22Rv1 (cell line): ENCODE measurements around the gene ELOVL7.

Experiments
- H3K27ac ChIP-seq: fragments of 450-650 bp; 2 replicates; pipeline ENCODE4 v1.5.1; 2017
- CTCF ChIP-seq: fragments of 450-650 bp; IDR thresholded peaks from 2 replicates; pipeline ENCODE4 v1.5.1; 2017; ENCODE audit warnings: mild to moderate bottlenecking
- ZFX ChIP-seq: fragments of 450-650 bp; IDR thresholded peaks from 2 replicates; pipeline ENCODE4 v1.6.1; 2017; ENCODE audit warnings: antibody characterized with exemption, borderline replicate concordance

The ELOVL7 gene

GRCh38 chr5:60846298-60846697, 2.2 kb upstream of the ELOVL7 start:
- TF ChIP-seq ZFX (no peak), CTCF (no peak)

GRCh38 chr5:60843386-60843935, 608 bp downstream of the ELOVL7 start:
- no peak for TF ChIP-seq ZFX
- TF ChIP-seq CTCF = no peak
- no peak overlapping the region for H3K27ac ChIP-seq

More at GRCh38 chr5:60846298-60846697, 2.2 kb upstream of the ELOVL7 start:
- no peak overlapping the region for H3K27ac ChIP-seq

- H3K27ac ChIP-seq = no peak overlapping the region
- no peak for TF ChIP-seq ZFX
- TF ChIP-seq CTCF = no peak
Observed at GRCh38 chr5:60842871-60843385, 1.1 kb downstream of the ELOVL7 start.

- H3K27ac ChIP-seq = no peak overlapping the region
- TF ChIP-seq ZFX (no peak), CTCF (no peak)
Observed at GRCh38 chr5:60841361-60841760, 2.7 kb downstream of the ELOVL7 start.

GRCh38 chr5:60836131-60836530, 7.9 kb downstream of the ELOVL7 start:
- TF ChIP-seq ZFX = no peak
- no peak for TF ChIP-seq CTCF
- no peak overlapping the region for H3K27ac ChIP-seq

- TF ChIP-seq ZFX = no peak
- TF ChIP-seq CTCF = no peak
- H3K27ac ChIP-seq = no peak overlapping the region
Observed at GRCh38 chr5:60835554-60835953, 8.5 kb downstream of the ELOVL7 start.

GRCh38 chr5:60833520-60833919, 10.5 kb downstream of the ELOVL7 start:
- TF ChIP-seq CTCF (no peak), ZFX (no peak)
- H3K27ac ChIP-seq = no peak overlapping the region
